ENCODE data around the gene EMC10. TPM values are rescaled to one million over a fixed set of nuclear protein-coding genes. Genes with fewer than 3 reads are reported as not detected.

The EMC10 gene
- total RNA-seq, 1 experiment from 2014 or later, result 66.7 TPM

GRCh38 chr19:50464348-50464747 is 12.0 kb upstream of the EMC10 start:
- in situ Hi-C loops (cut with HindIII; ENCODE audit: low pct_unique_long_range_greater_than_20kb, low sequenced_read_pairs), result no loop called here
- ATAC-seq, result no peak
- Histone ChIP-seq H3K27ac (ENCODE audit: low read length) (no peak overlapping the region), H3K4me1 (ENCODE audit: control insufficient read depth, insufficient read depth, low read length) (no peaks in the 10 kb centered on the region; the same call in none of the 2 replicates), H3K27me3 (ENCODE audit: control insufficient read depth, insufficient read depth, low read length) (no peaks in the 10 kb centered on the region), H3K36me3 (ENCODE audit: control insufficient read depth, insufficient read depth, low read length) (no peaks in the 10 kb centered on the region), H3K9me3 (ENCODE audit: control insufficient read depth, insufficient read depth, low read depth, low read length) (no peaks in the 10 kb centered on the region), H3K4me3 (ENCODE audit: low read depth in 2 of 2, low read length in 2 of 2) (no peak overlapping the region)
- ChIA-PET POLR2A (no interaction called here), CTCF (no interaction called here)
- BruUV-seq (replicated peaks), result no TSS peak
- TF ChIP-seq REST (IDR thresholded peaks at IDR 0.05; ENCODE audit: insufficient read depth in 1 of 2, low read depth in 2 of 2, low read length in 1 of 2) (no peak), SIN3A (IDR thresholded peaks at IDR 0.05; ENCODE audit: borderline replicate concordance, insufficient read depth, low read depth, low read length) (no peak), TCF7L2 (IDR thresholded peaks at IDR 0.05; ENCODE audit: low read depth, low read length) (no peak), POLR2AphosphoS5 (IDR thresholded peaks at IDR 0.05; ENCODE audit: low read depth, low read length) (no peak)
- TF ChIP-seq, protein P1, sequence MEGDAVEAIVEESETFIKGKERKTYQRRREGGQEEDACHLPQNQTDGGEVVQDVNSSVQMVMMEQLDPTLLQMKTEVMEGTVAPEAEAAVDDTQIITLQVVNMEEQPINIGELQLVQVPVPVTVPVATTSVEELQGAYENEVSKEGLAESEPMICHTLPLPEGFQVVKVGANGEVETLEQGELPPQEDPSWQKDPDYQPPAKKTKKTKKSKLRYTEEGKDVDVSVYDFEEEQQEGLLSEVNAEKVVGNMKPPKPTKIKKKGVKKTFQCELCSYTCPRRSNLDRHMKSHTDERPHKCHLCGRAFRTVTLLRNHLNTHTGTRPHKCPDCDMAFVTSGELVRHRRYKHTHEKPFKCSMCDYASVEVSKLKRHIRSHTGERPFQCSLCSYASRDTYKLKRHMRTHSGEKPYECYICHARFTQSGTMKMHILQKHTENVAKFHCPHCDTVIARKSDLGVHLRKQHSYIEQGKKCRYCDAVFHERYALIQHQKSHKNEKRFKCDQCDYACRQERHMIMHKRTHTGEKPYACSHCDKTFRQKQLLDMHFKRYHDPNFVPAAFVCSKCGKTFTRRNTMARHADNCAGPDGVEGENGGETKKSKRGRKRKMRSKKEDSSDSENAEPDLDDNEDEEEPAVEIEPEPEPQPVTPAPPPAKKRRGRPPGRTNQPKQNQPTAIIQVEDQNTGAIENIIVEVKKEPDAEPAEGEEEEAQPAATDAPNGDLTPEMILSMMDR (IDR thresholded peaks at IDR 0.05), result no peak
- DNase-seq (ENCODE audit: low read depth, low spot score), result no peak
- intact Hi-C loops (cut with micrococcal nuclease; ENCODE audit: unreplicated experiment), result no loop called here

DNA sequence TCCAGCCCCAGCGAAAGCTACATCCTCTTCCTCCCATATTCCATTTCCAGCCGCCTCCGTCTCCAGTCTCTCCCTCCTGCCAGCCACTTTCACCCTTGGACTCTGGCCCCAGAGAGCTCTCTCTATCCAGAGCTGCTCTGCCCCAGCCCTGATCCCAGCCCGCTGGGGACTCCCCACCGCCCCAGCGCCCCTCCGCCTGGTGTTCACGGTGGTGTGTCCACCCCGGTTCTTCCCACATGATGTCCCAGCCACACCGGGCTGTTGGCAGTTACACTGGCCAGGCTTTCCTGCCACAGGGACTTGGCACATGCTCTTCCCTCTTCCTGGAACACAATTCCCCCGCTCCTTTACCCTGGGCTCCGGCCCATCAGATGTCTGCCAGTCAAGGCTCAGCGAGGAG is 11.3 kb upstream of the EMC10 start:
- H3K27me3 ChIP-seq (ENCODE audit: control insufficient read depth, insufficient read depth, low read length), result no peaks in the 10 kb centered on the region
- intact Hi-C loops (cut with micrococcal nuclease; ENCODE audit: unreplicated experiment), result no loop called here
- no TSS peak for BruUV-seq (replicated peaks)
- no peaks in the 10 kb centered on the region for H3K9me3 ChIP-seq (ENCODE audit: control insufficient read depth, insufficient read depth, low read depth, low read length)
- ChIA-PET CTCF (no interaction called here), POLR2A (no interaction called here)
- no peak for DNase-seq (ENCODE audit: low read depth, low spot score)
- no peak for TF ChIP-seq TCF7L2 (IDR thresholded peaks at IDR 0.05; ENCODE audit: low read depth, low read length)
- no peak overlapping the region for H3K4me3 ChIP-seq (ENCODE audit: low read depth in 2 of 2, low read length in 2 of 2)
- no peaks in the 10 kb centered on the region; the same call in none of the 2 replicates for H3K4me1 ChIP-seq (ENCODE audit: control insufficient read depth, insufficient read depth, low read length)
- no peaks in the 10 kb centered on the region for H3K36me3 ChIP-seq (ENCODE audit: control insufficient read depth, insufficient read depth, low read length)
- no peak for ATAC-seq
- in situ Hi-C loops (cut with HindIII; ENCODE audit: low pct_unique_long_range_greater_than_20kb, low sequenced_read_pairs), result no loop called here
- H3K27ac ChIP-seq (ENCODE audit: low read length), result no peak overlapping the region

GRCh38 chr19:50465986-50466705 is 10.2 kb upstream of the EMC10 start:
- Histone ChIP-seq H3K9me3 (ENCODE audit: control insufficient read depth, insufficient read depth, low read depth, low read length) (no peaks in the 10 kb centered on the region), H3K27ac (ENCODE audit: low read length) (no peak overlapping the region), H3K4me1 (ENCODE audit: control insufficient read depth, insufficient read depth, low read length) (no peaks in the 10 kb centered on the region; the same call in 1 of the 2 replicates), H3K27me3 (ENCODE audit: control insufficient read depth, insufficient read depth, low read length) (no peaks in the 10 kb centered on the region), H3K36me3 (ENCODE audit: control insufficient read depth, insufficient read depth, low read length) (no peaks in the 10 kb centered on the region), H3K4me3 (ENCODE audit: low read depth in 2 of 2, low read length in 2 of 2) (no peak overlapping the region)
- intact Hi-C loops (cut with micrococcal nuclease; ENCODE audit: unreplicated experiment) (no loop called here), in situ Hi-C loops (cut with HindIII; ENCODE audit: low pct_unique_long_range_greater_than_20kb, low sequenced_read_pairs) (no loop called here)
- ChIA-PET CTCF (no interaction called here), POLR2A (no interaction called here)
- no TSS peak for BruUV-seq (replicated peaks)
- TF ChIP-seq, protein P1 (IDR thresholded peaks at IDR 0.05), result no peak
- TF ChIP-seq REST (IDR thresholded peaks at IDR 0.05; ENCODE audit: insufficient read depth in 1 of 2, low read depth in 2 of 2, low read length in 1 of 2) (no peak), SIN3A (IDR thresholded peaks at IDR 0.05; ENCODE audit: borderline replicate concordance, insufficient read depth, low read depth, low read length) (no peak), POLR2AphosphoS5 (IDR thresholded peaks at IDR 0.05; ENCODE audit: low read depth, low read length) (no peak), TCF7L2 (IDR thresholded peaks at IDR 0.05; ENCODE audit: low read depth, low read length) (no peak)
- ATAC-seq (no peak), DNase-seq (ENCODE audit: low read depth, low spot score) (no peak)
